ENCODE results near the gene ADORA1. TPM values are rescaled to one million over a fixed set of nuclear protein-coding genes. Genes with fewer than 3 reads are reported as not detected.

The ADORA1 gene
- total RNA-seq, 4 donors from 2014 or later, result 0.94 to 25.6 (median 6.8) TPM

- no peak for DNase-seq
- Histone ChIP-seq H3K27me3 (no peaks in the 10 kb centered on the region), H3K4me3 (replicated peaks in 1 of 3) (no peak overlapping the region), H3K4me1 (peaks cover 9 to 24% of the 10 kb centered on the region in 2 donors), H3K9me3 (no peaks in the 10 kb centered on the region), H3K27ac (no peak overlapping the region), H3K36me3 (no peaks in the 10 kb centered on the region)
- TF ChIP-seq POLR2A (IDR thresholded peaks at IDR 0.05), result no peak
- TF ChIP-seq CTCF (IDR thresholded peaks at IDR 0.05), result no peak
- 62 to 65% methylated on average over 5 of the region's 5 CpGs for WGBS, 2 donors
- intact Hi-C loops (cut with DNase I), result loop anchor here (5.0 kb wide), 1 partner anchor 38 kb away; no protein-coding TSS in a partner anchor
Observed at GRCh38 chr1:203124011-203124410, 3.5 kb upstream of the ADORA1 start.

- H3K27me3 ChIP-seq, result no peaks in the 10 kb centered on the region
- no peaks in the 10 kb centered on the region for H3K9me3 ChIP-seq
- peaks cover 16 to 31% of the 10 kb centered on the region in 2 donors for H3K4me1 ChIP-seq
- no peak for DNase-seq
- TF ChIP-seq CTCF (IDR thresholded peaks at IDR 0.05) (no peak), POLR2A (IDR thresholded peaks at IDR 0.05) (no peak)
- H3K36me3 ChIP-seq, result no peaks in the 10 kb centered on the region
- no peak overlapping the region for H3K27ac ChIP-seq
- WGBS, 2 donors, result 71 to 80% methylated on average over 5 of the region's 5 CpGs
- no peak overlapping the region for H3K4me3 ChIP-seq (replicated peaks in 1 of 3)
- intact Hi-C loops (cut with DNase I), result loop anchor here (5.0 kb wide), 1 partner anchor 38 kb away; no protein-coding TSS in a partner anchor
Observed at GRCh38 chr1:203124546-203125317, 2.8 kb upstream of the ADORA1 start.

- peak in 3 of 6 experiments; percentile 28 to 48 (median 39) for TF ChIP-seq CTCF (IDR thresholded peaks at IDR 0.05)
- no peak for TF ChIP-seq POLR2A (IDR thresholded peaks at IDR 0.05)
- no peaks in the 10 kb centered on the region for H3K9me3 ChIP-seq
- no peak overlapping the region for H3K27ac ChIP-seq
- WGBS, 2 donors, result 31 to 39% methylated on average over 8 of the region's 8 CpGs
- H3K4me1 ChIP-seq, result peaks cover 25 to 42% of the 10 kb centered on the region in 2 donors
- intact Hi-C loops (cut with DNase I), result no loop called here
- DNase-seq, result no peak
- H3K36me3 ChIP-seq, result no peaks in the 10 kb centered on the region
- H3K27me3 ChIP-seq, result no peaks in the 10 kb centered on the region
- H3K4me3 ChIP-seq (replicated peaks in 1 of 3), result no peak overlapping the region
Observed at GRCh38 chr1:203126151-203126865, 1.2 kb upstream of the ADORA1 start.

- DNase-seq, result no peak
- H3K27me3 ChIP-seq, result no peaks in the 10 kb centered on the region
- H3K27ac ChIP-seq, result peak overlapping the region in 1 of 3 donors; percentile 48
- no peaks in the 10 kb centered on the region for H3K9me3 ChIP-seq
- intact Hi-C loops (cut with DNase I), result no loop called here
- H3K4me3 ChIP-seq (replicated peaks in 1 of 3), result peak overlapping the region in 1 of 3 donors; percentile 40
- no peaks in the 10 kb centered on the region for H3K36me3 ChIP-seq
- 40% methylated on average over 8 to 11 of the region's 12 CpGs for WGBS, 2 donors
- TF ChIP-seq CTCF (IDR thresholded peaks at IDR 0.05) (no peak), POLR2A (IDR thresholded peaks at IDR 0.05) (no peak)
- H3K4me1 ChIP-seq, result peaks cover 25 to 50% of the 10 kb centered on the region in 2 donors
Observed at GRCh38 chr1:203126866-203127665, 460 bp upstream of the ADORA1 start.

Data from thyroid gland (tissue), 4 donors.